ENCODE measurements around the gene CYP26C1.

CYP26C1 gene

GRCh38 chr10:93072225-93072712, 11.7 kb downstream of the CYP26C1 start:
- Histone ChIP-seq H3K9me3 (ENCODE audit: control insufficient read depth, low read length) (no peaks in the 10 kb centered on the region), H3K36me3 (ENCODE audit: control insufficient read depth, insufficient read depth, low read length) (no peaks in the 10 kb centered on the region), H3K4me1 (ENCODE audit: control insufficient read depth, insufficient read depth, low read length, poor library complexity, severe bottlenecking) (peaks cover 13% of the 10 kb centered on the region), H3K4me3 (ENCODE audit: extremely low read depth, insufficient read depth, low read length, poor library complexity, severe bottlenecking) (peak overlapping the region; percentile 18), H3K27ac (ENCODE audit: low read depth, low read length, severe bottlenecking) (no peak overlapping the region)
- WGBS, 2 experiments (ENCODE audit: insufficient coverage in 2 of 2) = 2 to 3% methylated on average over 23 to 24 of the region's 27 CpGs

GRCh38 chr10:93072713-93073538, 12.3 kb downstream of the CYP26C1 start:
- Histone ChIP-seq H3K9me3 (ENCODE audit: control insufficient read depth, low read length) (no peaks in the 10 kb centered on the region), H3K36me3 (ENCODE audit: control insufficient read depth, insufficient read depth, low read length) (no peaks in the 10 kb centered on the region), H3K4me3 (ENCODE audit: extremely low read depth, insufficient read depth, low read length, poor library complexity, severe bottlenecking) (peak overlapping the region; percentile 18), H3K4me1 (ENCODE audit: control insufficient read depth, insufficient read depth, low read length, poor library complexity, severe bottlenecking) (peaks cover 13% of the 10 kb centered on the region), H3K27ac (ENCODE audit: low read depth, low read length, severe bottlenecking) (no peak overlapping the region)
- 3 to 8% methylated on average over 26 to 29 of the region's 34 CpGs for WGBS, 2 experiments (ENCODE audit: insufficient coverage in 2 of 2)

- Histone ChIP-seq H3K27ac (ENCODE audit: low read depth, low read length, severe bottlenecking) (no peak within 1 kb of the TSS), H3K9me3 (ENCODE audit: control insufficient read depth, low read length) (no peaks in the 10 kb centered on the region), H3K36me3 (ENCODE audit: control insufficient read depth, insufficient read depth, low read length) (no peaks in the 10 kb centered on the region), H3K4me3 (ENCODE audit: extremely low read depth, insufficient read depth, low read length, poor library complexity, severe bottlenecking) (peak within 1 kb of the TSS; percentile 18), H3K4me1 (ENCODE audit: control insufficient read depth, insufficient read depth, low read length, poor library complexity, severe bottlenecking) (peaks cover 9% of the 10 kb centered on the region)
- 0 to 1% methylated on average over 36 to 41 of the region's 52 CpGs for WGBS, 2 experiments (ENCODE audit: insufficient coverage in 2 of 2)
These were observed 13.0 kb downstream of the CYP26C1 start, which contains the start of gene CYP26A1 for GRCh38 chr10:93073539-93074146. TSS of gene CYP26A1 (plus strand) at chr10:93073893. CDS start at chr10:93073935, 42 bp downstream.

GRCh38 chr10:93074147-93074596, 13.6 kb downstream of the CYP26C1 start:
- Histone ChIP-seq H3K27ac (ENCODE audit: low read depth, low read length, severe bottlenecking) (no peak overlapping the region), H3K4me1 (ENCODE audit: control insufficient read depth, insufficient read depth, low read length, poor library complexity, severe bottlenecking) (peaks cover 6% of the 10 kb centered on the region)

GRCh38 chr10:93074597-93075368, 14.2 kb downstream of the CYP26C1 start:
- Histone ChIP-seq H3K4me1 (ENCODE audit: control insufficient read depth, insufficient read depth, low read length, poor library complexity, severe bottlenecking) (peaks cover 6% of the 10 kb centered on the region), H3K36me3 (ENCODE audit: control insufficient read depth, insufficient read depth, low read length) (no peaks in the 10 kb centered on the region), H3K9me3 (ENCODE audit: control insufficient read depth, low read length) (no peaks in the 10 kb centered on the region), H3K4me3 (ENCODE audit: extremely low read depth, insufficient read depth, low read length, poor library complexity, severe bottlenecking) (peak overlapping the region; percentile 18), H3K27ac (ENCODE audit: low read depth, low read length, severe bottlenecking) (no peak overlapping the region)
- WGBS, 2 experiments (ENCODE audit: insufficient coverage in 2 of 2) = 1 to 2% methylated on average over 66 to 67 of the region's 67 CpGs

More at GRCh38 chr10:93074147-93074596, 13.6 kb downstream of the CYP26C1 start:
- H3K4me3 ChIP-seq (ENCODE audit: extremely low read depth, insufficient read depth, low read length, poor library complexity, severe bottlenecking) = peak overlapping the region; percentile 18
- H3K36me3 ChIP-seq (ENCODE audit: control insufficient read depth, insufficient read depth, low read length) = no peaks in the 10 kb centered on the region
- 1% methylated on average over 32 of the region's 40 CpGs for WGBS, 2 experiments (ENCODE audit: insufficient coverage in 2 of 2)
- no peaks in the 10 kb centered on the region for H3K9me3 ChIP-seq (ENCODE audit: control insufficient read depth, low read length)

- H3K27ac ChIP-seq (ENCODE audit: low read depth, low read length, severe bottlenecking) = no peak overlapping the region
- H3K4me1 ChIP-seq (ENCODE audit: control insufficient read depth, insufficient read depth, low read length, poor library complexity, severe bottlenecking) = peaks cover 11% of the 10 kb centered on the region
- H3K4me3 ChIP-seq (ENCODE audit: extremely low read depth, insufficient read depth, low read length, poor library complexity, severe bottlenecking) = peak overlapping the region; percentile 18
- WGBS, 2 experiments (ENCODE audit: insufficient coverage in 2 of 2) = 15 to 19% methylated on average over 14 to 21 of the region's 25 CpGs
- H3K36me3 ChIP-seq (ENCODE audit: control insufficient read depth, insufficient read depth, low read length) = no peaks in the 10 kb centered on the region
- H3K9me3 ChIP-seq (ENCODE audit: control insufficient read depth, low read length) = no peaks in the 10 kb centered on the region
These were observed 15.0 kb downstream of the CYP26C1 start for GRCh38 chr10:93075369-93076221.

GRCh38 chr10:93076871-93077270, 16.3 kb downstream of the CYP26C1 start:
- 42 to 70% methylated on average over 2 of the region's 2 CpGs for WGBS, 2 experiments (ENCODE audit: insufficient coverage in 2 of 2)
- Histone ChIP-seq H3K4me3 (ENCODE audit: extremely low read depth, insufficient read depth, low read length, poor library complexity, severe bottlenecking) (no peak overlapping the region), H3K27ac (ENCODE audit: low read depth, low read length, severe bottlenecking) (no peak overlapping the region), H3K36me3 (ENCODE audit: control insufficient read depth, insufficient read depth, low read length) (no peaks in the 10 kb centered on the region), H3K4me1 (ENCODE audit: control insufficient read depth, insufficient read depth, low read length, poor library complexity, severe bottlenecking) (peaks cover 11% of the 10 kb centered on the region), H3K9me3 (ENCODE audit: control insufficient read depth, low read length) (no peaks in the 10 kb centered on the region)

GRCh38 chr10:93077860-93078337, 17.3 kb downstream of the CYP26C1 start:
- Histone ChIP-seq H3K27ac (ENCODE audit: low read depth, low read length, severe bottlenecking) (no peak overlapping the region), H3K4me3 (ENCODE audit: extremely low read depth, insufficient read depth, low read length, poor library complexity, severe bottlenecking) (no peak overlapping the region), H3K9me3 (ENCODE audit: control insufficient read depth, low read length) (no peaks in the 10 kb centered on the region), H3K4me1 (ENCODE audit: control insufficient read depth, insufficient read depth, low read length, poor library complexity, severe bottlenecking) (peaks cover 8% of the 10 kb centered on the region), H3K36me3 (ENCODE audit: control insufficient read depth, insufficient read depth, low read length) (no peaks in the 10 kb centered on the region)
- 88 to 90% methylated on average over 5 of the region's 5 CpGs for WGBS, 2 experiments (ENCODE audit: insufficient coverage in 2 of 2)

GRCh38 chr10:93079663-93080349, 19.2 kb downstream of the CYP26C1 start:
- peaks cover 8% of the 10 kb centered on the region for H3K4me1 ChIP-seq (ENCODE audit: control insufficient read depth, insufficient read depth, low read length, poor library complexity, severe bottlenecking)
- H3K27ac ChIP-seq (ENCODE audit: low read depth, low read length, severe bottlenecking) = no peak overlapping the region
- H3K36me3 ChIP-seq (ENCODE audit: control insufficient read depth, insufficient read depth, low read length) = no peaks in the 10 kb centered on the region
- 75 to 81% methylated on average over 3 to 9 of the region's 9 CpGs for WGBS, 2 experiments (ENCODE audit: insufficient coverage in 2 of 2)
- no peaks in the 10 kb centered on the region for H3K9me3 ChIP-seq (ENCODE audit: control insufficient read depth, low read length)
- no peak overlapping the region for H3K4me3 ChIP-seq (ENCODE audit: extremely low read depth, insufficient read depth, low read length, poor library complexity, severe bottlenecking)

All from mesodermal cell (in vitro differentiated cells).